HepG2 (cell line): ENCODE results near the gene HEXIM1.

Experiments used
- BCL6 ChIP-seq: IDR thresholded peaks from 2 replicates; pipeline ENCODE4 v1.6.1; 2016; ENCODE audit warnings: missing genetic modification reagents, missing compliant biosample characterization
- CEBPB ChIP-seq: IDR thresholded peaks from 2 replicates; pipeline ENCODE4 v1.6.1; 2011; ENCODE audit warnings: low read depth, low read length, improper control_type of control experiment, borderline replicate concordance
- EP300 ChIP-seq, 3 experiments: sonication (generic) in 1 of 3; formaldehyde crosslinking in 1 of 3; IDR thresholded peaks; 2 replicates each; pipeline versions ENCODE4 v1.5.1 to v1.6.1; 2011 to 2020; ENCODE audit warnings: low read depth in 2 of 3, low read length in 2 of 3, borderline replicate concordance in 1 of 3, improper control_type of control experiment in 1 of 3, mild to moderate bottlenecking in 1 of 3, missing genetic modification reagents in 1 of 3, moderate library complexity in 1 of 3
- NFE2L1 ChIP-seq: sonication (generic); formaldehyde crosslinking; IDR thresholded peaks from 2 replicates; pipeline ENCODE4 v1.4.0; 2020; ENCODE audit warnings: missing genetic modification reagents, mild to moderate bottlenecking, borderline replicate concordance
- NR2F6 ChIP-seq, 2 experiments: IDR thresholded peaks; 2 replicates each; pipeline ENCODE4 v1.6.1; 2016; ENCODE audit warnings: antibody characterized with exemption in 1 of 2, mild to moderate bottlenecking in 1 of 2
- PLRG1 ChIP-seq: fragments of 450-650 bp; conservative IDR thresholded peaks from 2 replicates; pipeline ENCODE4 v1.6.1; 2016
- ZFP62 ChIP-seq: sonication (generic); formaldehyde crosslinking; IDR thresholded peaks from 2 replicates; pipeline ENCODE4 v1.4.0; 2020; ENCODE audit warnings: missing genetic modification reagents
- ZFP90 ChIP-seq: sonication (generic); formaldehyde crosslinking; IDR thresholded peaks from 2 replicates; pipeline ENCODE4 v1.8.0; 2022; ENCODE audit warnings: missing genetic modification reagents, mild to moderate bottlenecking, inconsistent platforms, borderline replicate concordance
- TF ChIP-seq, protein P1 (sequence below): sonication (generic); formaldehyde crosslinking; IDR thresholded peaks from 2 replicates; pipeline ENCODE4 v1.5.0; 2020; ENCODE audit warnings: mild to moderate bottlenecking, missing genetic modification reagents, moderate library complexity
- TF ChIP-seq, protein P2 (sequence below): IDR thresholded peaks from 2 replicates; pipeline ENCODE4 v1.6.1; 2012; ENCODE audit warnings: low read length, improper control_type of control experiment
- TF ChIP-seq, protein P3 (sequence below), 2 experiments: IDR thresholded peaks; 2 replicates each; pipeline ENCODE4 v1.6.1; 2011 to 2012; ENCODE audit warnings: low read length in 2 of 2, borderline replicate concordance in 1 of 2, low read depth in 1 of 2, mild to moderate bottlenecking in 1 of 2, moderate library complexity in 1 of 2
- TF ChIP-seq, protein P4 (sequence below): sonication (generic); formaldehyde crosslinking; conservative IDR thresholded peaks from 2 replicates; pipeline ENCODE4 v1.4.0; 2020; ENCODE audit warnings: missing genetic modification reagents
- TF ChIP-seq, protein P5 (sequence below): sonication (generic); formaldehyde crosslinking; IDR thresholded peaks from 2 replicates; pipeline ENCODE4 v1.5.0; 2020; ENCODE audit warnings: missing genetic modification reagents

DNA sequence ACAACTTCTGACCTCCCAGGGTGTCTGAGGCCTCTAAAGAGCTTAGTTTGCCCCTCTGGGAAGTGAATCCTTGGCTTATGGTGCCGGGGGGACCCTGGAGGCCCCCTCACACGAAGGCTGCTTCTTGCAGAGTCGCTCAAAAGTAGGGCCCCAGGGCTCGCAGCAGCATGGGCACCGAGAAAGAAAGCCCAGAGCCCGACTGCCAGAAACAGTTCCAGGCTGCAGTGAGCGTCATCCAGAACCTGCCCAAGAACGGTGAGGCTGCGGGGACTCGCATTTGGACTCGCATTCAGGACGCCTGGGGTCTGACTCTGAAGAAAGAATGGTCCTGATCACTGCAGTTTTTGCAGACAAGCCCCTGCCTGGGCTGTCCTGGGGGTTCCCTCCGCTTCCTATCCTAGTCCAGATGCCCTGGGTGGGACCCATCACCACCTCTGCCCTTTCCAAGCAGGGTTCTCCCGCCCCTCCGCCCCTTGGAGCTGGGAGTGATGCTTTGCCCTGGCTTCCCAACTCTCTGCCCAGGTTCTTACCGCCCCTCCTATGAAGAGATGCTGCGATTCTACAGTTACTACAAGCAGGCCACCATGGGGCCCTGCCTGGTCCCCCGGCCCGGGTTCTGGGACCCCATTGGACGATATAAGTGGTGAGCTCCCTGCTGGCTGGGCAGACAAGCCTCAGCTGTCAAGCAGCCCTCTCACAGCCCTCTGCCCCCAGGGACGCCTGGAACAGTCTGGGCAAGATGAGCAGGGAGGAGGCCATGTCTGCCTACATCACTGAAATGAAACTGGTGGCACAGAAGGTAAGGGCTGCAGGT, 12.1 kb upstream of the HEXIM1 start:
- TF ChIP-seq NFE2L1 (no peak), NR2F6 (IDR thresholded peaks at IDR 0.05) (no peak), NR2F6 (CRISPR knock-in tag; IDR thresholded peaks at IDR 0.05) (no peak), EP300 (IDR thresholded peaks at IDR 0.05; ENCODE audit: low read depth in 2 of 2, low read length in 2 of 2) (no peak), EP300 (CRISPR knock-in tag; IDR thresholded peaks at IDR 0.05; ENCODE audit: borderline replicate concordance) (no peak), PLRG1 (no peak), BCL6 (CRISPR knock-in tag) (no peak), ZFP62 (no peak), CEBPB (no peak), ZFP90 (no peak)
- TF ChIP-seq, protein P1, sequence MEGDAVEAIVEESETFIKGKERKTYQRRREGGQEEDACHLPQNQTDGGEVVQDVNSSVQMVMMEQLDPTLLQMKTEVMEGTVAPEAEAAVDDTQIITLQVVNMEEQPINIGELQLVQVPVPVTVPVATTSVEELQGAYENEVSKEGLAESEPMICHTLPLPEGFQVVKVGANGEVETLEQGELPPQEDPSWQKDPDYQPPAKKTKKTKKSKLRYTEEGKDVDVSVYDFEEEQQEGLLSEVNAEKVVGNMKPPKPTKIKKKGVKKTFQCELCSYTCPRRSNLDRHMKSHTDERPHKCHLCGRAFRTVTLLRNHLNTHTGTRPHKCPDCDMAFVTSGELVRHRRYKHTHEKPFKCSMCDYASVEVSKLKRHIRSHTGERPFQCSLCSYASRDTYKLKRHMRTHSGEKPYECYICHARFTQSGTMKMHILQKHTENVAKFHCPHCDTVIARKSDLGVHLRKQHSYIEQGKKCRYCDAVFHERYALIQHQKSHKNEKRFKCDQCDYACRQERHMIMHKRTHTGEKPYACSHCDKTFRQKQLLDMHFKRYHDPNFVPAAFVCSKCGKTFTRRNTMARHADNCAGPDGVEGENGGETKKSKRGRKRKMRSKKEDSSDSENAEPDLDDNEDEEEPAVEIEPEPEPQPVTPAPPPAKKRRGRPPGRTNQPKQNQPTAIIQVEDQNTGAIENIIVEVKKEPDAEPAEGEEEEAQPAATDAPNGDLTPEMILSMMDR, result no peak
- TF ChIP-seq, protein P2, sequence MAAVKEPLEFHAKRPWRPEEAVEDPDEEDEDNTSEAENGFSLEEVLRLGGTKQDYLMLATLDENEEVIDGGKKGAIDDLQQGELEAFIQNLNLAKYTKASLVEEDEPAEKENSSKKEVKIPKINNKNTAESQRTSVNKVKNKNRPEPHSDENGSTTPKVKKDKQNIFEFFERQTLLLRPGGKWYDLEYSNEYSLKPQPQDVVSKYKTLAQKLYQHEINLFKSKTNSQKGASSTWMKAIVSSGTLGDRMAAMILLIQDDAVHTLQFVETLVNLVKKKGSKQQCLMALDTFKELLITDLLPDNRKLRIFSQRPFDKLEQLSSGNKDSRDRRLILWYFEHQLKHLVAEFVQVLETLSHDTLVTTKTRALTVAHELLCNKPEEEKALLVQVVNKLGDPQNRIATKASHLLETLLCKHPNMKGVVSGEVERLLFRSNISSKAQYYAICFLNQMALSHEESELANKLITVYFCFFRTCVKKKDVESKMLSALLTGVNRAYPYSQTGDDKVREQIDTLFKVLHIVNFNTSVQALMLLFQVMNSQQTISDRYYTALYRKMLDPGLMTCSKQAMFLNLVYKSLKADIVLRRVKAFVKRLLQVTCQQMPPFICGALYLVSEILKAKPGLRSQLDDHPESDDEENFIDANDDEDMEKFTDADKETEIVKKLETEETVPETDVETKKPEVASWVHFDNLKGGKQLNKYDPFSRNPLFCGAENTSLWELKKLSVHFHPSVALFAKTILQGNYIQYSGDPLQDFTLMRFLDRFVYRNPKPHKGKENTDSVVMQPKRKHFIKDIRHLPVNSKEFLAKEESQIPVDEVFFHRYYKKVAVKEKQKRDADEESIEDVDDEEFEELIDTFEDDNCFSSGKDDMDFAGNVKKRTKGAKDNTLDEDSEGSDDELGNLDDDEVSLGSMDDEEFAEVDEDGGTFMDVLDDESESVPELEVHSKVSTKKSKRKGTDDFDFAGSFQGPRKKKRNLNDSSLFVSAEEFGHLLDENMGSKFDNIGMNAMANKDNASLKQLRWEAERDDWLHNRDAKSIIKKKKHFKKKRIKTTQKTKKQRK, result no peak
- TF ChIP-seq, protein P3, sequence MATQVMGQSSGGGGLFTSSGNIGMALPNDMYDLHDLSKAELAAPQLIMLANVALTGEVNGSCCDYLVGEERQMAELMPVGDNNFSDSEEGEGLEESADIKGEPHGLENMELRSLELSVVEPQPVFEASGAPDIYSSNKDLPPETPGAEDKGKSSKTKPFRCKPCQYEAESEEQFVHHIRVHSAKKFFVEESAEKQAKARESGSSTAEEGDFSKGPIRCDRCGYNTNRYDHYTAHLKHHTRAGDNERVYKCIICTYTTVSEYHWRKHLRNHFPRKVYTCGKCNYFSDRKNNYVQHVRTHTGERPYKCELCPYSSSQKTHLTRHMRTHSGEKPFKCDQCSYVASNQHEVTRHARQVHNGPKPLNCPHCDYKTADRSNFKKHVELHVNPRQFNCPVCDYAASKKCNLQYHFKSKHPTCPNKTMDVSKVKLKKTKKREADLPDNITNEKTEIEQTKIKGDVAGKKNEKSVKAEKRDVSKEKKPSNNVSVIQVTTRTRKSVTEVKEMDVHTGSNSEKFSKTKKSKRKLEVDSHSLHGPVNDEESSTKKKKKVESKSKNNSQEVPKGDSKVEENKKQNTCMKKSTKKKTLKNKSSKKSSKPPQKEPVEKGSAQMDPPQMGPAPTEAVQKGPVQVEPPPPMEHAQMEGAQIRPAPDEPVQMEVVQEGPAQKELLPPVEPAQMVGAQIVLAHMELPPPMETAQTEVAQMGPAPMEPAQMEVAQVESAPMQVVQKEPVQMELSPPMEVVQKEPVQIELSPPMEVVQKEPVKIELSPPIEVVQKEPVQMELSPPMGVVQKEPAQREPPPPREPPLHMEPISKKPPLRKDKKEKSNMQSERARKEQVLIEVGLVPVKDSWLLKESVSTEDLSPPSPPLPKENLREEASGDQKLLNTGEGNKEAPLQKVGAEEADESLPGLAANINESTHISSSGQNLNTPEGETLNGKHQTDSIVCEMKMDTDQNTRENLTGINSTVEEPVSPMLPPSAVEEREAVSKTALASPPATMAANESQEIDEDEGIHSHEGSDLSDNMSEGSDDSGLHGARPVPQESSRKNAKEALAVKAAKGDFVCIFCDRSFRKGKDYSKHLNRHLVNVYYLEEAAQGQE (IDR thresholded peaks at IDR 0.05; ENCODE audit: borderline replicate concordance in 1 of 2, low read depth in 1 of 2, low read length in 2 of 2), result no peak
- TF ChIP-seq, protein P4, sequence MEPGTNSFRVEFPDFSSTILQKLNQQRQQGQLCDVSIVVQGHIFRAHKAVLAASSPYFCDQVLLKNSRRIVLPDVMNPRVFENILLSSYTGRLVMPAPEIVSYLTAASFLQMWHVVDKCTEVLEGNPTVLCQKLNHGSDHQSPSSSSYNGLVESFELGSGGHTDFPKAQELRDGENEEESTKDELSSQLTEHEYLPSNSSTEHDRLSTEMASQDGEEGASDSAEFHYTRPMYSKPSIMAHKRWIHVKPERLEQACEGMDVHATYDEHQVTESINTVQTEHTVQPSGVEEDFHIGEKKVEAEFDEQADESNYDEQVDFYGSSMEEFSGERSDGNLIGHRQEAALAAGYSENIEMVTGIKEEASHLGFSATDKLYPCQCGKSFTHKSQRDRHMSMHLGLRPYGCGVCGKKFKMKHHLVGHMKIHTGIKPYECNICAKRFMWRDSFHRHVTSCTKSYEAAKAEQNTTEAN (CRISPR knock-in tag), result no peak
- TF ChIP-seq, protein P5, sequence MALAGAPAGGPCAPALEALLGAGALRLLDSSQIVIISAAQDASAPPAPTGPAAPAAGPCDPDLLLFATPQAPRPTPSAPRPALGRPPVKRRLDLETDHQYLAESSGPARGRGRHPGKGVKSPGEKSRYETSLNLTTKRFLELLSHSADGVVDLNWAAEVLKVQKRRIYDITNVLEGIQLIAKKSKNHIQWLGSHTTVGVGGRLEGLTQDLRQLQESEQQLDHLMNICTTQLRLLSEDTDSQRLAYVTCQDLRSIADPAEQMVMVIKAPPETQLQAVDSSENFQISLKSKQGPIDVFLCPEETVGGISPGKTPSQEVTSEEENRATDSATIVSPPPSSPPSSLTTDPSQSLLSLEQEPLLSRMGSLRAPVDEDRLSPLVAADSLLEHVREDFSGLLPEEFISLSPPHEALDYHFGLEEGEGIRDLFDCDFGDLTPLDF (CRISPR knock-in tag), result no peak
